B cell (primary cell): Measurements from ENCODE around the gene PIP5K1A.

Experiments
- CTCF ChIP-seq: fragments of 200-600 bp; IDR thresholded peaks from one replicate; pipeline ENCODE4 v1.8.0; 2022; ENCODE audit warnings: antibody characterized with exemption, mild to moderate bottlenecking
- EZH2 ChIP-seq: IDR thresholded peaks from 2 replicates; pipeline ENCODE4 v1.6.1; 2012; ENCODE audit warnings: borderline replicate concordance, low read depth, mild to moderate bottlenecking, moderate library complexity, low read length; ENCODE audit not compliant: insufficient read depth, poor library complexity, severe bottlenecking

- TF ChIP-seq CTCF, result no peak
- no peak for TF ChIP-seq EZH2
Observed at GRCh38 chr1:151165281-151165737, 33.0 kb upstream of the PIP5K1A start.
